ENCODE results near the gene SMARCB1.

DNA sequence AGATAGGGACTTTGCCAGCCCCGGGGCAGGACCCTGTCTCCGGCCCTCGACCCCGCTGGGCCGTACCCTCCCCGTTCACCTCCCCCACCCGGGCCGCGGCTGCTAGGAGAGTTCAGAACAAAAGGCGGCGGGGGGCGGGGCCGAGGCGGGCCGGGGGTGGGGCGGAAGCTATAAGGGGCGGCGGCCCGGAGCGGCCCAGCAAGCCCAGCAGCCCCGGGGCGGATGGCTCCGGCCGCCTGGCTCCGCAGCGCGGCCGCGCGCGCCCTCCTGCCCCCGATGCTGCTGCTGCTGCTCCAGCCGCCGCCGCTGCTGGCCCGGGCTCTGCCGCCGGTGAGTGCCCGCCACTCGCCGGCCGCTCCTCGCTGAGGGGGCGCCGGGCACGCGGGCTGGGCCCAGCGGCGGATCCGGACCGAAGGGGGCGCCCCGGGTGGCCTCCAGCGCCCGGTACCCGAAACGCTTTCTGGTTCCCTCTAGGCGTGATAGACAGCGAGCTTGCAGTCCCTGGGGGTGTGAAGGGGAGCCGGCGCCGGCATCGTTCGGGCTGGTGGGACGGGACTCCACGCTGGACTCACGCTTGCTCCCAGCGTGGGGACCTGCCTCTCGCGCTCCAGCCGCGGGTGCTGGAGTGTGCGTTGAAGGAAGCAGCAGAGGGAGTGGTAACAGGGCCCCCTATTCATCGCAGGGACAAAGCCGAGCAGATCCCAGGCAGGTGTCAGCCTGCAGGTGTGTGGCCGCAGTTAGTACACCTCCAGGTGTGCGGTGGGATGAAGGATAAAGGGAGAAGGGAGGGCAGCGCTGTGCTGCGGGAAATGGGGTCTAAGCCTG, 13.9 kb upstream of the SMARCB1 start, which contains the start of gene MMP11:
- TF ChIP-seq, protein P1, sequence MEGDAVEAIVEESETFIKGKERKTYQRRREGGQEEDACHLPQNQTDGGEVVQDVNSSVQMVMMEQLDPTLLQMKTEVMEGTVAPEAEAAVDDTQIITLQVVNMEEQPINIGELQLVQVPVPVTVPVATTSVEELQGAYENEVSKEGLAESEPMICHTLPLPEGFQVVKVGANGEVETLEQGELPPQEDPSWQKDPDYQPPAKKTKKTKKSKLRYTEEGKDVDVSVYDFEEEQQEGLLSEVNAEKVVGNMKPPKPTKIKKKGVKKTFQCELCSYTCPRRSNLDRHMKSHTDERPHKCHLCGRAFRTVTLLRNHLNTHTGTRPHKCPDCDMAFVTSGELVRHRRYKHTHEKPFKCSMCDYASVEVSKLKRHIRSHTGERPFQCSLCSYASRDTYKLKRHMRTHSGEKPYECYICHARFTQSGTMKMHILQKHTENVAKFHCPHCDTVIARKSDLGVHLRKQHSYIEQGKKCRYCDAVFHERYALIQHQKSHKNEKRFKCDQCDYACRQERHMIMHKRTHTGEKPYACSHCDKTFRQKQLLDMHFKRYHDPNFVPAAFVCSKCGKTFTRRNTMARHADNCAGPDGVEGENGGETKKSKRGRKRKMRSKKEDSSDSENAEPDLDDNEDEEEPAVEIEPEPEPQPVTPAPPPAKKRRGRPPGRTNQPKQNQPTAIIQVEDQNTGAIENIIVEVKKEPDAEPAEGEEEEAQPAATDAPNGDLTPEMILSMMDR (IDR thresholded peaks at IDR 0.05): peak; percentile 22
- TF ChIP-seq EZH2 (IDR thresholded peaks at IDR 0.05; ENCODE audit: borderline replicate concordance, insufficient read depth, low read depth, low read length, poor library complexity, severe bottlenecking): no peak
